Measurements from ENCODE around the gene CATSPERE.

DNA sequence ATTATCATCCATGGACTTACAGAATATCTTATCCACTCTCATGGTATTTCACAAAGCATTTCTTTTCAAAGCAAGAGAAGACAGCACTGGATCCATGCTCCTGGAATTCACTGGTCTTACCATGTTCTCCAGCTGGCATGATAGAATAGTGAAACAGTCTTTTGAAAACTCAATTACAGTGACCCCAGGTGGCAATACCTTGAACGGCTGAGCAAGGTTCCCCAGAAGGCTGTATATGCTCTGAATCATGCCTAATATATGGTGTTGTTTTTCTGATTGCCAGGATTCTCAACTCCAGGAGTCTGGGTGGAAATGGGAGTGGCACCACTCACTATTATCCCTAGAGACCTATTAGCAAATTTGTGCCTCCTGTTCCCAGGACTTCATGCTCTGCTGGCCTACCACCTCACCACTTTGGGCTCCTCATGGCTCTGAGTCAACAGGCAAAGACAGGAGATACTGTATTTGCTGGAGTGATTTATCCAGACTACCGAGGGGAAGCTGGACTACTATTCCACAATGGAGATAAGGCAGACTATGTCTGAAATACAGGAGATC, 87.6 kb downstream of the CATSPERE start:
- TF ChIP-seq, protein P1, sequence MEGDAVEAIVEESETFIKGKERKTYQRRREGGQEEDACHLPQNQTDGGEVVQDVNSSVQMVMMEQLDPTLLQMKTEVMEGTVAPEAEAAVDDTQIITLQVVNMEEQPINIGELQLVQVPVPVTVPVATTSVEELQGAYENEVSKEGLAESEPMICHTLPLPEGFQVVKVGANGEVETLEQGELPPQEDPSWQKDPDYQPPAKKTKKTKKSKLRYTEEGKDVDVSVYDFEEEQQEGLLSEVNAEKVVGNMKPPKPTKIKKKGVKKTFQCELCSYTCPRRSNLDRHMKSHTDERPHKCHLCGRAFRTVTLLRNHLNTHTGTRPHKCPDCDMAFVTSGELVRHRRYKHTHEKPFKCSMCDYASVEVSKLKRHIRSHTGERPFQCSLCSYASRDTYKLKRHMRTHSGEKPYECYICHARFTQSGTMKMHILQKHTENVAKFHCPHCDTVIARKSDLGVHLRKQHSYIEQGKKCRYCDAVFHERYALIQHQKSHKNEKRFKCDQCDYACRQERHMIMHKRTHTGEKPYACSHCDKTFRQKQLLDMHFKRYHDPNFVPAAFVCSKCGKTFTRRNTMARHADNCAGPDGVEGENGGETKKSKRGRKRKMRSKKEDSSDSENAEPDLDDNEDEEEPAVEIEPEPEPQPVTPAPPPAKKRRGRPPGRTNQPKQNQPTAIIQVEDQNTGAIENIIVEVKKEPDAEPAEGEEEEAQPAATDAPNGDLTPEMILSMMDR (IDR thresholded peaks at IDR 0.05): no peak
- TF ChIP-seq POLR2AphosphoS5 (IDR thresholded peaks at IDR 0.05): no peak
- no peak for TF ChIP-seq POLR2A (IDR thresholded peaks at IDR 0.05)
- TF ChIP-seq EP300 (IDR thresholded peaks at IDR 0.05): no peak
